Measurements from ENCODE around the gene OR2V2. TPM values are rescaled to one million over a fixed set of nuclear protein-coding genes. Genes with fewer than 3 reads are reported as not detected.
A peak's percentile ranks its signal among the peaks of the same experiment; 100 is the strongest.
"Not testable (repeated sequence)": the region's sequence is repeated elsewhere in the genome, so short reads cannot be mapped to it uniquely, and the experiment has no call there.

Gene OR2V2
- polyA plus RNA-seq, 1 experiment: not detected

GRCh38 chr5:181167814-181168488, 20.6 kb downstream of the OR2V2 start:
- CTCF ChIA-PET: interaction anchor here (0.5 to 1.9 kb wide), 5 partner anchors 10 to 88 kb away, joined by 3 to 7 read pairs (median 4); no protein-coding TSS in a partner anchor
- POLR2A ChIA-PET: no interaction called here
- Histone ChIP-seq H3K27me3 (ENCODE audit: control insufficient read depth, insufficient read depth, low read length) (peaks cover 5% of the 10 kb centered on the region), H3K27ac (ENCODE audit: low read depth, low read length) (no peak overlapping the region), H3K9me3 (ENCODE audit: control insufficient read depth, insufficient read depth, low read length) (no peaks in the 10 kb centered on the region; the same call in 1 of the 2 replicates), H3K4me3 (ENCODE audit: low read depth, low read length) (no peak overlapping the region)
- no peak for DNase-seq (ENCODE audit: low read depth, low spot score)
- peak; percentile 48 for TF ChIP-seq CTCF (IDR thresholded peaks at IDR 0.05; ENCODE audit: low read depth, low read length)

GRCh38 chr5:181168595-181169118, 21.3 kb downstream of the OR2V2 start:
- Histone ChIP-seq H3K9me3 (ENCODE audit: control insufficient read depth, insufficient read depth, low read length) (no peaks in the 10 kb centered on the region; the same call in 1 of the 2 replicates), H3K4me3 (ENCODE audit: low read depth, low read length) (no peak overlapping the region), H3K27me3 (ENCODE audit: control insufficient read depth, insufficient read depth, low read length) (peaks cover 5% of the 10 kb centered on the region), H3K27ac (ENCODE audit: low read depth, low read length) (peak overlapping the region; percentile 11)
- no peak for DNase-seq (ENCODE audit: low read depth, low spot score)
- no peak for TF ChIP-seq CTCF (IDR thresholded peaks at IDR 0.05; ENCODE audit: low read depth, low read length)
- ChIA-PET POLR2A (no interaction called here), CTCF (interaction anchor here (0.5 to 1.9 kb wide), 6 partner anchors 10 to 88 kb away, joined by 3 to 7 read pairs (median 4); no protein-coding TSS in a partner anchor)

- CTCF ChIA-PET: interaction anchor here (1.1 to 1.9 kb wide), 3 partner anchors 11 to 69 kb away, joined by 4 to 7 read pairs (median 6); no protein-coding TSS in a partner anchor
- H3K27me3 ChIP-seq (ENCODE audit: control insufficient read depth, insufficient read depth, low read length); H3K9me3 ChIP-seq (ENCODE audit: control insufficient read depth, insufficient read depth, low read length); POLR2A ChIA-PET; H3K27ac ChIP-seq (ENCODE audit: low read depth, low read length): not testable (repeated sequence)
- peak overlapping the region; percentile 45 for H3K4me3 ChIP-seq (ENCODE audit: low read depth, low read length)
- peak; percentile 42 for DNase-seq (ENCODE audit: low read depth, low spot score)
Observed at GRCh38 chr5:181169459-181170236, 22.3 kb downstream of the OR2V2 start.

GRCh38 chr5:181170237-181170825, 22.9 kb downstream of the OR2V2 start:
- H3K27ac ChIP-seq (ENCODE audit: low read depth, low read length): no peak overlapping the region
- no peak for DNase-seq (ENCODE audit: low read depth, low spot score)
- peaks cover 5% of the 10 kb centered on the region for H3K27me3 ChIP-seq (ENCODE audit: control insufficient read depth, insufficient read depth, low read length)
- H3K4me3 ChIP-seq (ENCODE audit: low read depth, low read length): peak overlapping the region; percentile 45
- H3K9me3 ChIP-seq (ENCODE audit: control insufficient read depth, insufficient read depth, low read length): no peaks in the 10 kb centered on the region; the same call in 1 of the 2 replicates
- no peak for TF ChIP-seq CTCF (IDR thresholded peaks at IDR 0.05; ENCODE audit: low read depth, low read length)
- CTCF ChIA-PET: interaction anchor here (1.1 kb wide), 1 partner anchor 14 kb away, joined by 6 read pairs; no protein-coding TSS in a partner anchor
- POLR2A ChIA-PET: interaction anchor here (0.6 to 1.2 kb wide), 2 partner anchors 81 to 92 kb away, joined by 3 to 14 read pairs; no protein-coding TSS in a partner anchor

- H3K27ac ChIP-seq (ENCODE audit: low read depth, low read length): no peak overlapping the region
- no peak for DNase-seq (ENCODE audit: low read depth, low spot score)
- no peak overlapping the region for H3K4me3 ChIP-seq (ENCODE audit: low read depth, low read length)
- H3K9me3 ChIP-seq (ENCODE audit: control insufficient read depth, insufficient read depth, low read length): no peaks in the 10 kb centered on the region; the same call in 1 of the 2 replicates
- peaks cover 5% of the 10 kb centered on the region for H3K27me3 ChIP-seq (ENCODE audit: control insufficient read depth, insufficient read depth, low read length)
- ChIA-PET CTCF (interaction anchor here (1.1 kb wide), 1 partner anchor 14 kb away, joined by 6 read pairs; no protein-coding TSS in a partner anchor), POLR2A (interaction anchor here (1.2 kb wide), 1 partner anchor 91 kb away, joined by 14 read pairs; no protein-coding TSS in a partner anchor)
- TF ChIP-seq CTCF (IDR thresholded peaks at IDR 0.05; ENCODE audit: low read depth, low read length): no peak
Observed at GRCh38 chr5:181170996-181171395, 23.6 kb downstream of the OR2V2 start.

All from AG04450 (cell line).